Measurements from ENCODE around the gene POLR3G. TPM values are rescaled to one million over a fixed set of nuclear protein-coding genes. Genes with fewer than 3 reads are reported as not detected.

The POLR3G gene
- total RNA-seq, 2 experiments from 2014 or later = 9.9 to 12.9 TPM

DNA sequence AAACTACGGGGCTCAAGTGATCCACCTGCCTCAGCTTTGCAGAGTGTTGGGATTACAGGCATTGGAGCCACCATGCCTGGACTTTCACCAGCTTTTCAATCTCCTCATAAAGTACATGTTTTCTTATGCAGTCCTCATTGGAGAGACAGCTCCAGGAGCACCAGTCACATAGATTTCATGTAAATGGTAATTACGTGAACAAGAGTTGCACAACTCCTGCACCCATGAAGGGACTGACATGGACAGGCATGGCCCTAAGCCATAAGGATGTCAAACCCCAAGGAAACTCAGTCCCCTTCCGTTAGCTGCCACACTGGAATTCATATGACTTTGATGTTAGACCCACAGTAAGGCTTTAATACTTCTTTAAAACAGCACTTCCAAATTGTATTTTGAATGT, 76.3 kb downstream of the POLR3G start:
- intact Hi-C loops (cut with micrococcal nuclease; ENCODE audit: unreplicated experiment) = no loop called here
- Histone ChIP-seq H3K4me1 (ENCODE audit: insufficient read depth, low read length, poor library complexity, severe bottlenecking) (no peaks in the 10 kb centered on the region), H4K20me1 (ENCODE audit: insufficient read depth, low read length) (no peaks in the 10 kb centered on the region), H3K9me2 (ENCODE audit: insufficient read depth, low read length) (no peaks in the 10 kb centered on the region), H3K36me3 (ENCODE audit: insufficient read depth, low read length) (no peaks in the 10 kb centered on the region), H3K4me2 (ENCODE audit: low read length) (no peak overlapping the region), H3K79me2 (ENCODE audit: insufficient read depth, low read depth, low read length) (no peaks in the 10 kb centered on the region), H3K4me3 (ENCODE audit: low read depth, low read length, poor library complexity, severe bottlenecking) (no peak overlapping the region), H3K27ac (ENCODE audit: low read depth, low read length, poor library complexity, severe bottlenecking) (no peak overlapping the region), H2AFZ (ENCODE audit: low read length) (no peak overlapping the region), H3K9me3 (ENCODE audit: low read length) (no peaks in the 10 kb centered on the region)
- ChIA-PET POLR2A (no interaction called here), CTCF (ENCODE audit: unreplicated experiment) (no interaction called here)
- TF ChIP-seq EZH2phosphoT487 (IDR thresholded peaks at IDR 0.05; ENCODE audit: borderline replicate concordance, low read depth, low read length) = no peak
- TF ChIP-seq, protein P1, sequence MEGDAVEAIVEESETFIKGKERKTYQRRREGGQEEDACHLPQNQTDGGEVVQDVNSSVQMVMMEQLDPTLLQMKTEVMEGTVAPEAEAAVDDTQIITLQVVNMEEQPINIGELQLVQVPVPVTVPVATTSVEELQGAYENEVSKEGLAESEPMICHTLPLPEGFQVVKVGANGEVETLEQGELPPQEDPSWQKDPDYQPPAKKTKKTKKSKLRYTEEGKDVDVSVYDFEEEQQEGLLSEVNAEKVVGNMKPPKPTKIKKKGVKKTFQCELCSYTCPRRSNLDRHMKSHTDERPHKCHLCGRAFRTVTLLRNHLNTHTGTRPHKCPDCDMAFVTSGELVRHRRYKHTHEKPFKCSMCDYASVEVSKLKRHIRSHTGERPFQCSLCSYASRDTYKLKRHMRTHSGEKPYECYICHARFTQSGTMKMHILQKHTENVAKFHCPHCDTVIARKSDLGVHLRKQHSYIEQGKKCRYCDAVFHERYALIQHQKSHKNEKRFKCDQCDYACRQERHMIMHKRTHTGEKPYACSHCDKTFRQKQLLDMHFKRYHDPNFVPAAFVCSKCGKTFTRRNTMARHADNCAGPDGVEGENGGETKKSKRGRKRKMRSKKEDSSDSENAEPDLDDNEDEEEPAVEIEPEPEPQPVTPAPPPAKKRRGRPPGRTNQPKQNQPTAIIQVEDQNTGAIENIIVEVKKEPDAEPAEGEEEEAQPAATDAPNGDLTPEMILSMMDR (conservative IDR thresholded peaks at IDR 0.05; ENCODE audit: low read length) = no peak
- no peak for DNase-seq (ENCODE audit: low spot score)
- BruUV-seq (replicated peaks) = no TSS peak

DNA sequence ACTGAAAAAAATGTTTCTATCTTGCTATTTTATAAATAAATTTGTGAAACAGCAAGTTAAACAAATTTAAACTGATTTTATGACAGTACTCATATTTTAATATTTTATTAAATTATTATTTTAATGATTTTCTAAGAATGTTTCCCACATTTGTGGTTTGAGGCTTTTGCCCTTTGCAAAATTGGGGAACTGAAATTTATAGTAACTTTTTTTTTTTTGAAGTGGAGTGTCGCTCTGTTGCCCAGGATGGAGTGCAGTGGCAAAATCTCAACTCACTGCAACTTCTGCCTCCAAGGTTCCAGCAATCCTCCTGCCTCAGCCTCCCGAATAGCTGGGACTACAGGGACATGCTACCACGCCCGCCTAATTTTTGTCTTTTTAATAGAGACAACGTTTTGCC, 76.7 kb downstream of the POLR3G start:
- DNase-seq (ENCODE audit: low spot score) = no peak
- no peaks in the 10 kb centered on the region for H3K36me3 ChIP-seq (ENCODE audit: insufficient read depth, low read length)
- ChIA-PET CTCF (ENCODE audit: unreplicated experiment) (no interaction called here), POLR2A (no interaction called here)
- no TSS peak for BruUV-seq (replicated peaks)
- H3K4me2 ChIP-seq (ENCODE audit: low read length) = no peak overlapping the region
- no peaks in the 10 kb centered on the region for H3K79me2 ChIP-seq (ENCODE audit: insufficient read depth, low read depth, low read length)
- no peak overlapping the region for H3K27ac ChIP-seq (ENCODE audit: low read depth, low read length, poor library complexity, severe bottlenecking)
- no peaks in the 10 kb centered on the region for H4K20me1 ChIP-seq (ENCODE audit: insufficient read depth, low read length)
- no peaks in the 10 kb centered on the region for H3K9me2 ChIP-seq (ENCODE audit: insufficient read depth, low read length)
- TF ChIP-seq EZH2phosphoT487 (IDR thresholded peaks at IDR 0.05; ENCODE audit: borderline replicate concordance, low read depth, low read length) = no peak
- TF ChIP-seq, protein P1 (conservative IDR thresholded peaks at IDR 0.05; ENCODE audit: low read length) = no peak
- H2AFZ ChIP-seq (ENCODE audit: low read length) = no peak overlapping the region
- intact Hi-C loops (cut with micrococcal nuclease; ENCODE audit: unreplicated experiment) = no loop called here
- H3K4me1 ChIP-seq (ENCODE audit: insufficient read depth, low read length, poor library complexity, severe bottlenecking) = no peaks in the 10 kb centered on the region
- H3K9me3 ChIP-seq (ENCODE audit: low read length) = no peaks in the 10 kb centered on the region
- no peak overlapping the region for H3K4me3 ChIP-seq (ENCODE audit: low read depth, low read length, poor library complexity, severe bottlenecking)

DNA sequence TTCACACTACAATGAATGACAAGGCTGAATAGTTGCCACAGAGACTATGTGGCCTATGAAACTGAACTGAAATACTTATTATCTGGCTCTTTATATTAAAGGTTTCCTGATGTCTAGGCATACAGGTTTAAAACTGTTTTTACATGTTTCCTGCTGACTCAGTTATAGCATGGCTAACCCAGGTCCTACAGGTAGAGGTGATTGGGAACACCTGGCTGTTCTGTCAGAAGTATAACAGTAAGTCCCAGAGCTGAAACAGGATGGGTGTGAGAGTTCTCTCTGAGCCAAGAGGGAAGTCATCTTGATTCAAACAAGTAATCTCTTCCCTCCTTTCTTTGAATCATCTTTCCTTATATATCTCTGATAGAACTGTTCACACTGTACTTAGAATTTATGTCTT, 79.0 kb downstream of the POLR3G start:
- Histone ChIP-seq H3K36me3 (ENCODE audit: insufficient read depth, low read length) (no peaks in the 10 kb centered on the region), H4K20me1 (ENCODE audit: insufficient read depth, low read length) (no peaks in the 10 kb centered on the region), H2AFZ (ENCODE audit: low read length) (no peak overlapping the region), H3K9me2 (ENCODE audit: insufficient read depth, low read length) (no peaks in the 10 kb centered on the region), H3K4me1 (ENCODE audit: insufficient read depth, low read length, poor library complexity, severe bottlenecking) (no peaks in the 10 kb centered on the region), H3K4me3 (ENCODE audit: low read depth, low read length, poor library complexity, severe bottlenecking) (no peak overlapping the region), H3K79me2 (ENCODE audit: insufficient read depth, low read depth, low read length) (no peaks in the 10 kb centered on the region), H3K9me3 (ENCODE audit: low read length) (no peaks in the 10 kb centered on the region), H3K27ac (ENCODE audit: low read depth, low read length, poor library complexity, severe bottlenecking) (no peak overlapping the region), H3K4me2 (ENCODE audit: low read length) (no peak overlapping the region)
- TF ChIP-seq, protein P1 (conservative IDR thresholded peaks at IDR 0.05; ENCODE audit: low read length) = no peak
- no peak for TF ChIP-seq EZH2phosphoT487 (IDR thresholded peaks at IDR 0.05; ENCODE audit: borderline replicate concordance, low read depth, low read length)
- BruUV-seq (replicated peaks) = no TSS peak
- intact Hi-C loops (cut with micrococcal nuclease; ENCODE audit: unreplicated experiment) = no loop called here
- DNase-seq (ENCODE audit: low spot score) = no peak
- CTCF ChIA-PET (ENCODE audit: unreplicated experiment) = no interaction called here
- POLR2A ChIA-PET = no interaction called here
